H1 (cell line): ENCODE data around the gene AHDC1. TPM values are rescaled to one million over a fixed set of nuclear protein-coding genes. Genes with fewer than 3 reads are reported as not detected.
A peak's percentile ranks its signal among the peaks of the same experiment; 100 is the strongest.

Source experiments
- ASH2L ChIP-seq: fragments of 200-600, 300-600 bp; sonication (generic); IDR thresholded peaks from one replicate; pipeline ENCODE4 v1.7.1; 2017; ENCODE audit warnings: low read length
- ATF2 ChIP-seq: IDR thresholded peaks from 2 replicates; pipeline ENCODE4 v1.6.1; 2012; ENCODE audit warnings: low read length, inconsistent platforms
- E2F6 ChIP-seq: IDR thresholded peaks from 2 replicates; pipeline ENCODE4 v1.6.1; 2012; ENCODE audit warnings: inconsistent platforms
- RBBP5 ChIP-seq: IDR thresholded peaks from 2 replicates; pipeline ENCODE4 v1.7.1; 2012; ENCODE audit warnings: low read depth, mild to moderate bottlenecking, inconsistent platforms, low read length, moderate library complexity, borderline replicate concordance
- polyA plus RNA-seq, 7 experiments: library from polyadenylated mRNA; depleted of rRNA in 3 of 7; stranded (reverse) in 5 of 7; unstranded in 2 of 7; fragments of >200 nt in 5 of 7; fragments of 200-250 nt in 2 of 7; gene quantifications; 1 replicate in 5 of 7; 2 replicates in 1 of 7; 4 replicates in 1 of 7; pipeline versions ENCODE4 v1.2.1 to v1.2.3, GENCODE V29; 2011 to 2013; ENCODE audit warnings: missing spikeins in 2 of 7, mixed read lengths in 2 of 7
- total RNA-seq: library from RNA; stranded (reverse); fragmentation: NEBNext Ultra II Directional; extraction: Animal tissue kit (Norgen Biotek cat#: 25700); gene quantifications from 2 replicates; pipeline ENCODE4 v1.2.1, GENCODE V29; 2021
- TF ChIP-seq, protein P1 (sequence below): fragments of 300-600 bp; sonication (generic); IDR thresholded peaks from 2 replicates; pipeline ENCODE4 v1.7.1; 2012; ENCODE audit warnings: low read length, moderate library complexity, mild to moderate bottlenecking, inconsistent platforms; ENCODE audit not compliant: insufficient replicate concordance

The AHDC1 gene
- total and polyA plus RNA-seq, 2 of the 8 experiments (the other 6 are each of a cell fraction or from before 2014, with no cell fraction given): 4.4 to 35.1 TPM

DNA sequence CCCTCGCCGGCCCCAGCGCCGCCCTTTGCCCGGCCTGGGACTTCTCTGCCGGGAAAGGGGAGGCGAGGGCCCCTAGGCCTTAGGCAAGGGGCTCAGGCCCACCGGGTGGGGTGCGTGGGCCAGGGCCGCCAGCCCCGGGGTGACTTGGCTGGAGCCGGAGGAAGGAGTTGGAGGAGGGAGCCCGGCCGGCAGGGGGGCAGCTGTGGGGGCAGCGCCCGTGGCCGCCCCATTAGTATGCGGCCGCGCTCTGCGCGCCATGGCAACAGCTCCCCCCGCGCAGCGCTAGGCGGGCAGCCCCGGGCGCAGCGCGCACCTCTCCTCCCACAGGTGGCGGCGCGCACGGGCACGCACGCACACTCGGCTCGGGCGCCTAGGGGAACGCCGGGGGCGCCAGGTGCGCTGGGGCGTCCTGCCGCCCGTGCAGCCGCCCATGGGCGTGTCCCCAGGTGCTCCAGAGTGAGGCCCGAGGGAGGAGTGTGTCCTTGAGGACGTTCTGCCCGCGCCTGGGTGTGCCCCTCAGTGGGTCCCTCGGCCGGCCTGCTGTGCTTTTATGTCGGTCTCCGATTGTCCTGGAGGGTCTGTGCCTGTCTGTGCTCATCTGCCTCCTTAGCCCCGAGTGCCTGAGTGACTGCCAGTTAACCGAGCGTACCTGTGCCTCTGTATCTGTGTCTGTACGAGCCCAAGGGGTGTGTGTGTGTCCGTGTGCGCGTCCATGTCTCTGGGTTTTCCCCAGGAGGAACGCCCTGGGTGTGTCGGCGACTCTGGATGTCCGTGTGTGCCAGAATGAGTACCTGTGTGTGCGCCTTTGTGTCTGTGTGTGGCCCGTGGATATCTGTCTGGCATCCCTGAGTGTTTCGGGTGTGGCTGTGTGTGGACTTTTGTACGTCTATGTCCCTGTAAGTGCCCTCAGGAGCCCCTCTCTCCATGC is 75.8 kb downstream of the AHDC1 start (continued):
- TF ChIP-seq, protein P1, sequence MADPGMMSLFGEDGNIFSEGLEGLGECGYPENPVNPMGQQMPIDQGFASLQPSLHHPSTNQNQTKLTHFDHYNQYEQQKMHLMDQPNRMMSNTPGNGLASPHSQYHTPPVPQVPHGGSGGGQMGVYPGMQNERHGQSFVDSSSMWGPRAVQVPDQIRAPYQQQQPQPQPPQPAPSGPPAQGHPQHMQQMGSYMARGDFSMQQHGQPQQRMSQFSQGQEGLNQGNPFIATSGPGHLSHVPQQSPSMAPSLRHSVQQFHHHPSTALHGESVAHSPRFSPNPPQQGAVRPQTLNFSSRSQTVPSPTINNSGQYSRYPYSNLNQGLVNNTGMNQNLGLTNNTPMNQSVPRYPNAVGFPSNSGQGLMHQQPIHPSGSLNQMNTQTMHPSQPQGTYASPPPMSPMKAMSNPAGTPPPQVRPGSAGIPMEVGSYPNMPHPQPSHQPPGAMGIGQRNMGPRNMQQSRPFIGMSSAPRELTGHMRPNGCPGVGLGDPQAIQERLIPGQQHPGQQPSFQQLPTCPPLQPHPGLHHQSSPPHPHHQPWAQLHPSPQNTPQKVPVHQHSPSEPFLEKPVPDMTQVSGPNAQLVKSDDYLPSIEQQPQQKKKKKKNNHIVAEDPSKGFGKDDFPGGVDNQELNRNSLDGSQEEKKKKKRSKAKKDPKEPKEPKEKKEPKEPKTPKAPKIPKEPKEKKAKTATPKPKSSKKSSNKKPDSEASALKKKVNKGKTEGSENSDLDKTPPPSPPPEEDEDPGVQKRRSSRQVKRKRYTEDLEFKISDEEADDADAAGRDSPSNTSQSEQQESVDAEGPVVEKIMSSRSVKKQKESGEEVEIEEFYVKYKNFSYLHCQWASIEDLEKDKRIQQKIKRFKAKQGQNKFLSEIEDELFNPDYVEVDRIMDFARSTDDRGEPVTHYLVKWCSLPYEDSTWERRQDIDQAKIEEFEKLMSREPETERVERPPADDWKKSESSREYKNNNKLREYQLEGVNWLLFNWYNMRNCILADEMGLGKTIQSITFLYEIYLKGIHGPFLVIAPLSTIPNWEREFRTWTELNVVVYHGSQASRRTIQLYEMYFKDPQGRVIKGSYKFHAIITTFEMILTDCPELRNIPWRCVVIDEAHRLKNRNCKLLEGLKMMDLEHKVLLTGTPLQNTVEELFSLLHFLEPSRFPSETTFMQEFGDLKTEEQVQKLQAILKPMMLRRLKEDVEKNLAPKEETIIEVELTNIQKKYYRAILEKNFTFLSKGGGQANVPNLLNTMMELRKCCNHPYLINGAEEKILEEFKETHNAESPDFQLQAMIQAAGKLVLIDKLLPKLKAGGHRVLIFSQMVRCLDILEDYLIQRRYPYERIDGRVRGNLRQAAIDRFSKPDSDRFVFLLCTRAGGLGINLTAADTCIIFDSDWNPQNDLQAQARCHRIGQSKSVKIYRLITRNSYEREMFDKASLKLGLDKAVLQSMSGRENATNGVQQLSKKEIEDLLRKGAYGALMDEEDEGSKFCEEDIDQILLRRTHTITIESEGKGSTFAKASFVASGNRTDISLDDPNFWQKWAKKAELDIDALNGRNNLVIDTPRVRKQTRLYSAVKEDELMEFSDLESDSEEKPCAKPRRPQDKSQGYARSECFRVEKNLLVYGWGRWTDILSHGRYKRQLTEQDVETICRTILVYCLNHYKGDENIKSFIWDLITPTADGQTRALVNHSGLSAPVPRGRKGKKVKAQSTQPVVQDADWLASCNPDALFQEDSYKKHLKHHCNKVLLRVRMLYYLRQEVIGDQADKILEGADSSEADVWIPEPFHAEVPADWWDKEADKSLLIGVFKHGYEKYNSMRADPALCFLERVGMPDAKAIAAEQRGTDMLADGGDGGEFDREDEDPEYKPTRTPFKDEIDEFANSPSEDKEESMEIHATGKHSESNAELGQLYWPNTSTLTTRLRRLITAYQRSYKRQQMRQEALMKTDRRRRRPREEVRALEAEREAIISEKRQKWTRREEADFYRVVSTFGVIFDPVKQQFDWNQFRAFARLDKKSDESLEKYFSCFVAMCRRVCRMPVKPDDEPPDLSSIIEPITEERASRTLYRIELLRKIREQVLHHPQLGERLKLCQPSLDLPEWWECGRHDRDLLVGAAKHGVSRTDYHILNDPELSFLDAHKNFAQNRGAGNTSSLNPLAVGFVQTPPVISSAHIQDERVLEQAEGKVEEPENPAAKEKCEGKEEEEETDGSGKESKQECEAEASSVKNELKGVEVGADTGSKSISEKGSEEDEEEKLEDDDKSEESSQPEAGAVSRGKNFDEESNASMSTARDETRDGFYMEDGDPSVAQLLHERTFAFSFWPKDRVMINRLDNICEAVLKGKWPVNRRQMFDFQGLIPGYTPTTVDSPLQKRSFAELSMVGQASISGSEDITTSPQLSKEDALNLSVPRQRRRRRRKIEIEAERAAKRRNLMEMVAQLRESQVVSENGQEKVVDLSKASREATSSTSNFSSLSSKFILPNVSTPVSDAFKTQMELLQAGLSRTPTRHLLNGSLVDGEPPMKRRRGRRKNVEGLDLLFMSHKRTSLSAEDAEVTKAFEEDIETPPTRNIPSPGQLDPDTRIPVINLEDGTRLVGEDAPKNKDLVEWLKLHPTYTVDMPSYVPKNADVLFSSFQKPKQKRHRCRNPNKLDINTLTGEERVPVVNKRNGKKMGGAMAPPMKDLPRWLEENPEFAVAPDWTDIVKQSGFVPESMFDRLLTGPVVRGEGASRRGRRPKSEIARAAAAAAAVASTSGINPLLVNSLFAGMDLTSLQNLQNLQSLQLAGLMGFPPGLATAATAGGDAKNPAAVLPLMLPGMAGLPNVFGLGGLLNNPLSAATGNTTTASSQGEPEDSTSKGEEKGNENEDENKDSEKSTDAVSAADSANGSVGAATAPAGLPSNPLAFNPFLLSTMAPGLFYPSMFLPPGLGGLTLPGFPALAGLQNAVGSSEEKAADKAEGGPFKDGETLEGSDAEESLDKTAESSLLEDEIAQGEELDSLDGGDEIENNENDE: no peak
- TF ChIP-seq ASH2L (peak; percentile 3), ATF2 (no peak), RBBP5 (peak; percentile 26; the same call in 1 of the 2 replicates), E2F6 (peak; percentile 23; the same call in 1 of the 2 replicates)
